Measurements from ENCODE around the gene COL20A1.

DNA sequence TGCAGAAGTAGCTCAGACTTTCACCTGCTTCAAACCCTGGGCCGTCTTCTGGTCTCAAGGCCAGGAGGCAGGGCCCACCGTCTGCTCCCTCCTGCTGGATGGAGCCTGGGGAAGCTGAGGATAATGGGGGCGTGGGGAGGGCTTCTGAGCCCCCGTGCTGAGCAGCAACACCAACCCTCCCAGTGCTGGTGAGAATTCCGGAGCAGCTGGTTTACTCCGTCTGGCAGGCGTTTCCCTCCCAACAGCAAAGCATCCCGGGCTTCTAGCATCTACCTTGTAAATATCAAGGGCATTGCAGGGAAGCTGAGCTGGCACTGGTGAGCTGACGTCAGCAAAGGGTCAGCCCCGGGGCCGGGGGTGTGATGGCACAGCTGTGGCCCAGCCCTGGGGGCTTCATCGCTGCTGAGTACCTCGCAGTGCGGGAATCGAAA is 85.0 kb downstream of the COL20A1 start:
- TF ChIP-seq, protein P1, sequence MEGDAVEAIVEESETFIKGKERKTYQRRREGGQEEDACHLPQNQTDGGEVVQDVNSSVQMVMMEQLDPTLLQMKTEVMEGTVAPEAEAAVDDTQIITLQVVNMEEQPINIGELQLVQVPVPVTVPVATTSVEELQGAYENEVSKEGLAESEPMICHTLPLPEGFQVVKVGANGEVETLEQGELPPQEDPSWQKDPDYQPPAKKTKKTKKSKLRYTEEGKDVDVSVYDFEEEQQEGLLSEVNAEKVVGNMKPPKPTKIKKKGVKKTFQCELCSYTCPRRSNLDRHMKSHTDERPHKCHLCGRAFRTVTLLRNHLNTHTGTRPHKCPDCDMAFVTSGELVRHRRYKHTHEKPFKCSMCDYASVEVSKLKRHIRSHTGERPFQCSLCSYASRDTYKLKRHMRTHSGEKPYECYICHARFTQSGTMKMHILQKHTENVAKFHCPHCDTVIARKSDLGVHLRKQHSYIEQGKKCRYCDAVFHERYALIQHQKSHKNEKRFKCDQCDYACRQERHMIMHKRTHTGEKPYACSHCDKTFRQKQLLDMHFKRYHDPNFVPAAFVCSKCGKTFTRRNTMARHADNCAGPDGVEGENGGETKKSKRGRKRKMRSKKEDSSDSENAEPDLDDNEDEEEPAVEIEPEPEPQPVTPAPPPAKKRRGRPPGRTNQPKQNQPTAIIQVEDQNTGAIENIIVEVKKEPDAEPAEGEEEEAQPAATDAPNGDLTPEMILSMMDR (IDR thresholded peaks at IDR 0.05) = no peak
- TF ChIP-seq POLR2AphosphoS5 (IDR thresholded peaks at IDR 0.05) (no peak), POLR2A (IDR thresholded peaks at IDR 0.05; ENCODE audit: low read depth) (no peak), EP300 (IDR thresholded peaks at IDR 0.05) (no peak)

Measured in esophagus muscularis mucosa (tissue), 4 donors.